Stimulated activated CD4-positive, alpha-beta T cell treated with anti-CD3 and anti-CD28 coated beads, Interleukin-2, amount 100 ng/mL, for 24 hours (primary cell): ENCODE results near the gene ZNF579.

Source experiments
- DNase-seq, 2 donors: peaks; one replicate each; pipeline ENCODE4 v3.0.0-alpha.2; 2020

Gene ZNF579

GRCh38 chr19:55611983-55612645 is 31.5 kb upstream of the ZNF579 start:
- no peak for DNase-seq

- DNase-seq, result no peak
Measured at GRCh38 chr19:55611300-55611982, 30.8 kb upstream of the ZNF579 start.

- no peak for DNase-seq
Measured at GRCh38 chr19:55609326-55609725, 28.7 kb upstream of the ZNF579 start.

GRCh38 chr19:55606817-55607216 is 26.2 kb upstream of the ZNF579 start:
- no peak for DNase-seq

GRCh38 chr19:55606471-55606787 is 25.8 kb upstream of the ZNF579 start:
- no peak for DNase-seq

- peak; percentile 71 to 77 for DNase-seq
Measured at GRCh38 chr19:55605637-55606470, 25.2 kb upstream of the ZNF579 start, which contains the start of gene ZNF865. Gene ZNF865 (plus strand): TSS chr19:55605647. CDS start chr19:55613619, 7,972 bp downstream.

- DNase-seq, result peak; percentile 99
Measured at GRCh38 chr19:55605207-55605636, 24.6 kb upstream of the ZNF579 start.

GRCh38 chr19:55603581-55604292 is 23.1 kb upstream of the ZNF579 start:
- DNase-seq, result peak in 1 of 2 donors; percentile 21

GRCh38 chr19:55603115-55603514 is 22.5 kb upstream of the ZNF579 start:
- DNase-seq, result no peak

- DNase-seq, result no peak
Measured at GRCh38 chr19:55602104-55603001, 21.7 kb upstream of the ZNF579 start.

- no peak for DNase-seq
Measured at GRCh38 chr19:55601084-55601483, 20.4 kb upstream of the ZNF579 start.

GRCh38 chr19:55600662-55601028 is 20.0 kb upstream of the ZNF579 start:
- DNase-seq, result no peak

- peak; percentile 83 to 84 for DNase-seq
Measured at GRCh38 chr19:55599842-55600661, 19.4 kb upstream of the ZNF579 start, which contains the start of gene ZNF524. Gene ZNF524 (plus strand): TSS chr19:55600288. CDS start chr19:55602113, 1,825 bp downstream.

- DNase-seq, result peak; percentile 97
Measured at GRCh38 chr19:55599468-55599841, 18.8 kb upstream of the ZNF579 start, which contains the start of gene FIZ1. Gene FIZ1 (minus strand): TSS chr19:55599517. CDS start chr19:55597865, 1,652 bp downstream.

GRCh38 chr19:55598719-55599467 is 18.2 kb upstream of the ZNF579 start:
- peak; percentile 92 for DNase-seq

GRCh38 chr19:55598034-55598433 is 17.4 kb upstream of the ZNF579 start:
- no peak for DNase-seq

GRCh38 chr19:55597501-55597921 is 16.9 kb upstream of the ZNF579 start:
- DNase-seq, result no peak

- no peak for DNase-seq
Measured at GRCh38 chr19:55596304-55596703, 15.7 kb upstream of the ZNF579 start.

- DNase-seq, result no peak
Measured at GRCh38 chr19:55594996-55595545, 14.4 kb upstream of the ZNF579 start.
